SK-N-SH (cell line): Measurements from ENCODE around the gene ZNF22.

Source experiments
- EZH2phosphoT487 ChIP-seq: fragments of 200-600 bp; sonication (generic); IDR thresholded peaks from 2 replicates; pipeline ENCODE4 v1.6.1; 2017; ENCODE audit warnings: low read depth, mixed run types, mild to moderate bottlenecking, antibody characterized with exemption, moderate library complexity, borderline replicate concordance
- NFIC ChIP-seq: IDR thresholded peaks from 2 replicates; pipeline ENCODE4 v1.4.0; 2012; ENCODE audit warnings: borderline replicate concordance
- TF ChIP-seq, protein P1 (sequence below): fragments of 200-600 bp; sonication (generic); IDR thresholded peaks from 2 replicates; pipeline ENCODE4 v1.6.1; 2017; ENCODE audit warnings: antibody characterized with exemption, mild to moderate bottlenecking, moderate library complexity

GRCh38 chr10:44986179-44986578 is 14.5 kb upstream of the ZNF22 start:
- TF ChIP-seq EZH2phosphoT487 = no peak
- TF ChIP-seq NFIC = no peak
- TF ChIP-seq, protein P1, sequence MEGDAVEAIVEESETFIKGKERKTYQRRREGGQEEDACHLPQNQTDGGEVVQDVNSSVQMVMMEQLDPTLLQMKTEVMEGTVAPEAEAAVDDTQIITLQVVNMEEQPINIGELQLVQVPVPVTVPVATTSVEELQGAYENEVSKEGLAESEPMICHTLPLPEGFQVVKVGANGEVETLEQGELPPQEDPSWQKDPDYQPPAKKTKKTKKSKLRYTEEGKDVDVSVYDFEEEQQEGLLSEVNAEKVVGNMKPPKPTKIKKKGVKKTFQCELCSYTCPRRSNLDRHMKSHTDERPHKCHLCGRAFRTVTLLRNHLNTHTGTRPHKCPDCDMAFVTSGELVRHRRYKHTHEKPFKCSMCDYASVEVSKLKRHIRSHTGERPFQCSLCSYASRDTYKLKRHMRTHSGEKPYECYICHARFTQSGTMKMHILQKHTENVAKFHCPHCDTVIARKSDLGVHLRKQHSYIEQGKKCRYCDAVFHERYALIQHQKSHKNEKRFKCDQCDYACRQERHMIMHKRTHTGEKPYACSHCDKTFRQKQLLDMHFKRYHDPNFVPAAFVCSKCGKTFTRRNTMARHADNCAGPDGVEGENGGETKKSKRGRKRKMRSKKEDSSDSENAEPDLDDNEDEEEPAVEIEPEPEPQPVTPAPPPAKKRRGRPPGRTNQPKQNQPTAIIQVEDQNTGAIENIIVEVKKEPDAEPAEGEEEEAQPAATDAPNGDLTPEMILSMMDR = no peak
